ENCODE measurements around the gene KCTD20.

- TF ChIP-seq, protein P1, sequence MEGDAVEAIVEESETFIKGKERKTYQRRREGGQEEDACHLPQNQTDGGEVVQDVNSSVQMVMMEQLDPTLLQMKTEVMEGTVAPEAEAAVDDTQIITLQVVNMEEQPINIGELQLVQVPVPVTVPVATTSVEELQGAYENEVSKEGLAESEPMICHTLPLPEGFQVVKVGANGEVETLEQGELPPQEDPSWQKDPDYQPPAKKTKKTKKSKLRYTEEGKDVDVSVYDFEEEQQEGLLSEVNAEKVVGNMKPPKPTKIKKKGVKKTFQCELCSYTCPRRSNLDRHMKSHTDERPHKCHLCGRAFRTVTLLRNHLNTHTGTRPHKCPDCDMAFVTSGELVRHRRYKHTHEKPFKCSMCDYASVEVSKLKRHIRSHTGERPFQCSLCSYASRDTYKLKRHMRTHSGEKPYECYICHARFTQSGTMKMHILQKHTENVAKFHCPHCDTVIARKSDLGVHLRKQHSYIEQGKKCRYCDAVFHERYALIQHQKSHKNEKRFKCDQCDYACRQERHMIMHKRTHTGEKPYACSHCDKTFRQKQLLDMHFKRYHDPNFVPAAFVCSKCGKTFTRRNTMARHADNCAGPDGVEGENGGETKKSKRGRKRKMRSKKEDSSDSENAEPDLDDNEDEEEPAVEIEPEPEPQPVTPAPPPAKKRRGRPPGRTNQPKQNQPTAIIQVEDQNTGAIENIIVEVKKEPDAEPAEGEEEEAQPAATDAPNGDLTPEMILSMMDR (IDR thresholded peaks at IDR 0.05): no peak
- TF ChIP-seq POLR2A (IDR thresholded peaks at IDR 0.05) (no peak), EP300 (IDR thresholded peaks at IDR 0.05) (peak in 1 of 2 donors; percentile 49)
These were observed 51.1 kb downstream of the KCTD20 start for GRCh38 chr6:36493859-36494258.

Data from tibial nerve (tissue), 4 donors.